ENCODE measurements around the gene FRMD3.
"Not testable (repeated sequence)": the region's sequence is repeated elsewhere in the genome, so short reads cannot be mapped to it uniquely, and the experiment has no call there.

The FRMD3 gene

DNA sequence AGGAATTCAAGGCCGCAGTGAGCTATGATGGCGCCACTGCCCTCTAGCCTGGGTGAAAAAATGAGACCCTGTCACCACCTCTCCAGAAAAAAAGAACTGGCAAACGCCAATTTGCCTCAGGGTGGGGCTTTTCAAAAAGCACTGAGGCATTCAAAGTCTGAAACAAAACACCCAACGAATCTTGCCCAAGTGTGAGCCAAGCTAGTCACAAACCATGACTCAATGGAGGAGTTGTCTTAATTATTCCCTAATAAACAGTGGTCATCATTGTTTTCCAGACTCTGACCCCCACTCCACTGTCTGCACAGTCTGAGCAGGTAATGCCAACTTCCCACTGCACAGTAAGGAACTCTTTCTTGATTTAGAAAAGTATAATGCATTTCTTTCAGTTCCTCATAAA, 16.8 kb downstream of the FRMD3 start:
- FAIRE-seq: no peak

- FAIRE-seq: no peak
Measured at GRCh38 chr9:83521011-83521410, 17.2 kb downstream of the FRMD3 start.

DNA sequence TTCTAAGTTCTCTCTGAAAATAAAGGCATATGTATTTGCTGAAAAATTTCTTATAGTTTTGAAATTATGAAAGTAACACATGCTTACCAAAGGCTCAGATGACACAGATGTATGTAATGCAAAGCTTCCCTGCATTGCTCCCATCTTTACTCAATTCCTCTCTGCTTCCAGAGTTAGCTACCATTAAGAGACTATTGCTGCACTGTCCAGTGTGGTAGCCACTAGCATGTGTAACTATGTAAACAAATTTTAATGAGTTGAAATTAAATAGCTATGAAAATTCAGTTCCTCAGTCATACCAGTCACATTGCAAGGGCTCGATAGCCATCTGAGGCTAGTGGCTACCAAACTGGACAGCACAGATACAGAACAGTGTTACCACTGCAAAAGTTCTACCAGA, 17.9 kb downstream of the FRMD3 start:
- no peak for FAIRE-seq

DNA sequence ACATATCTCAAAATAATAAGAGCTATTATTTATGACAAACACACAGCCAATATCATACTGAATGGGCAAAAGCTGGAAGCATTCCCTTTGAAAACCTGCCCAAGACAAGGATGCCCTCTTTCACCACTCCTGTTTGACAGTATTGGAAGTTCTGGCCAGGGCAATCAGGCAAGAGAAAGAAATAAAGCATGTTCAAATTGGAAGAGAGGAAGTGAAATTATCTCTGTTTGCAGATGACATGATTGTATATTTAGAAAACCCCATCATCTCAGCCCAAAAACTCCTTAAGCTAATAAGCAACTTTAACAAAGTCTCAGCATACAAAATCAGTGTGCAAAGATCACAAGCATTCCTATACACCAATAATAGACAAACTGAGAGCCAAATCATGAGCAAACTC, 20.2 kb downstream of the FRMD3 start:
- FAIRE-seq: not testable (repeated sequence)

DNA sequence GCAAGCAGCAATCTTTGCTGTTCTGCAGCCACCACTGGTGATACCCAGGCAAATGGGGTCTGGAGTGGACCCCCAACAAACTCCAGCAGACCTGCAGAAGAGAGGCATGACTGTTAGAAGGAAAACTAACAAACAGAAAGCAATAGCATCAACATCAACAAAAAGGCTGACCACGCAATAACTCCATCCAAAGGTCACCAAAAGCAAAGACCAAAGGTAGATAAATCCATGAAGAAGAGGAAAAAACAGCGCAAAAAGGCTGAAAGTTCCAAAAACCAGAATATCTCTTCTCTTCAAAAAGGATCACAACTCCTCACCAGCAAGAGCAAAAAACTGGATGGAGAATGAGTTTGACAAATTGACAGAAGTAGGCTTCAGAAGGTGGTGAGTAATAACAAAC, 23.4 kb downstream of the FRMD3 start:
- no peak for FAIRE-seq

DNA sequence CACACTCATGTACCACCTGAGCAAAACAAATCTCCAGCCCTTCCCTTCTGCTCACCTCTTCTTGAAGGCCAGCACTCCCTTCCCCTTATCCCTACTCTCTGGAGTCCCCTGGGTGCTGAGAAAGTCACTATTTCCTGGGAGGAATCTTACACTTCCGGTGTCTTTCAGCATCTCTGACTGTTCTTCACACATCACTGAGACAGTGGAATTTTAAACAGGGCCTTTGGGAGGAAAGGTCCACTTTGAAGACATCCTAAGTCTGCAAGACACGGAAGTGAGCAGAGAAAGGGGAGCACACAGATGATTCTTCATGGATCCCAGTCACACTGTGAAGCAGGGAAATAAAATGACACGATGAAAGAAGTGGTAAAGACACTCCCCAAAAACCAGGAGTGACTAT, 25.6 kb downstream of the FRMD3 start:
- no peak for FAIRE-seq

- no peak for FAIRE-seq
Measured at GRCh38 chr9:83511051-83511450, 27.1 kb downstream of the FRMD3 start.

DNA sequence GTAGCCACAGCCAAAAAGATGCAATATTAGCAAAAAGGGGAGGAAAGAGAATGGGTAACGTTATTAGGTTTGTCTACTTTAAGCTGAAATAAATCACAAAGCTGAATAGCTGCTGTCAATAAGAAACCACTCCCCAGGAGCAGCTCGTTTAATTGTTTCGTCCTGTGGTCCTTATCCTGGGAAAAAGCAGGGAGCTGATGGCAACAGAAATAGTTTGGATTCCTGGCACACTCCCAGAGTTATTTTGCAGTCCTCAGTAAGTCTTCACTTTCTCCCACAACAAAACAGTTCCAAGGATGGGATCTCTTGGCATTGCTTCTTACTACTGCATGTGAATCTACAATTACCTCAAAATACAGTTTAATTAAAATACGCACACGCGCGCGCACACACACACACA, 28.8 kb downstream of the FRMD3 start:
- no peak for FAIRE-seq

GRCh38 chr9:83508067-83508466, 30.1 kb downstream of the FRMD3 start:
- no peak for FAIRE-seq

DNA sequence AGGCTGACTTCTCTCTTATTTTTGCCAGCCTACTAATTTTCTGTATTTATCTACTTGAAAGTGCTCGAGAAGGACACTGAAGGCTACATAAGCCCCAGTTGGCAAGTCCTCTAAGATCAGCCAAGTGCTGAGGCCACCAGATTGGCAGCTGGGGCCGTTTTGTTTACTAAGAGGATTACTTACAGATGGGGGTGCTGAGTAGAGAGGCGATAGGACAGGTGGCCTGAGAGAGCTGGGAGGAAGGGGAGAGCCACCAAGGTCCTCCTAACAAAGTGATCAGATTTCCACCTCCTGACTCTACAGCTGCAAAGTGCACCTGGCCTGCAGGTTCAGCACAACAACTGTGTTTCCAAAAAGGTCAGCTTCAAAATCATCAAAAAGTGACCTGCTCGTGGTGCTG, 32.9 kb downstream of the FRMD3 start:
- FAIRE-seq: no peak

GRCh38 chr9:83503866-83504265, 34.3 kb downstream of the FRMD3 start:
- FAIRE-seq: no peak

GRCh38 chr9:83501565-83501964, 36.6 kb downstream of the FRMD3 start:
- FAIRE-seq: no peak

GRCh38 chr9:83497441-83497840, 40.8 kb downstream of the FRMD3 start:
- no peak for FAIRE-seq

GRCh38 chr9:83491995-83492394, 46.2 kb downstream of the FRMD3 start:
- no peak for FAIRE-seq

- no peak for FAIRE-seq
Measured at GRCh38 chr9:83491413-83491812, 46.8 kb downstream of the FRMD3 start.

DNA sequence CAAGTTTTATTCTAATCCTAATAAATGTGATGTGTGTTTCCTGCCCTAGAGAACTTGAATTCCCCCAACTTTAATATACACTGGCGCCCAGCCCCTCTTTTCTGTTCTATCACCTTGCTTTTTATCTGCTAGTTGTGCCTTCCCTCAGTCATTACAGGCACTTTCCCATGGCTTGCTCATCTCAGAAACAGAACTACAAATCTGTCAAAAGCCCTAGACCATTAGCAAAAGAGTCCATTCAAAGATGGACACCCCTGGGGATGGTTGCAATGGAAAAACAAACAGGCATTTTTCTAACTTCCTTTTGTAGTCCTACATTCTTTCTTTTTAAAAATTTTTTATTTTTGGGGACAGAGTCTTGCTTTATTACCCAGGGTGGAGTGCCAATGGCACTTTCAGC, 48.2 kb downstream of the FRMD3 start:
- no peak for FAIRE-seq

DNA sequence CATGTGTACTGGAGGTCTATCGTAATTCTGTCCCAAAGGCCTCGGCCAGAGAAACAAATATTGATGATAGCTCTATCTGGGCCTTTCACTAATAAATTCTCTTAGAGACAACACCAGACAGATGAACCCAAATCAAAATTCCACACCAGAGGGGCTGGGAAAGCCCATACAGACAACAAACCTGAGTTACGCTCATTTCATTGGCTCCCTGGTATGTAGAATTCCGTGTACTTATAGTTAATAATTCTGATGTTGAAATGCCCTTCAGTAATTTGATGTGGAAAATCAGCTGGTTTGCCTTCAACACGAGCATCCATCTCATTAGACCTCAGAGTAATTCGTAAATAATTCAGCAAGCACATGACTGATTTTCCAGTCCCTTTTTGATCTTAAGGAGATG, 53.2 kb downstream of the FRMD3 start:
- no peak for FAIRE-seq

DNA sequence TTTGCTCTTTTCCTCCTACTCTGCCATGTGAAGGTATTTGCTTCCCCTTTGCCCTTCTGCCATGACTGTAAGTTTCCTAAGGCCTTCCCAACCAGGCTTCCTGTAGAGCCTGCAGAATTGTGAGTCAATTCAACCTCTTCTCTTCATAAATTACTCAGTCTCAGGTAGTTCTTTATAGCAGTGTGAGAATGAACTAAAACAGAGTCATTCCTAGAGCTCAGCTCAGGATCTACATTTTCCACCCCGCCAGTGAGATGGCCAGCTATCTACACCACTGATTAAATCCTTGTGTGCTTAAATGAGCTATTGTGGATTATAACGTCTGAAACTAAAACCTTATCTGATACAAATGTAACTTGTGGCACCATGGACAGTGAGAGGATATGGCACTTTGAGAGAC, 55.0 kb downstream of the FRMD3 start:
- FAIRE-seq: no peak

DNA sequence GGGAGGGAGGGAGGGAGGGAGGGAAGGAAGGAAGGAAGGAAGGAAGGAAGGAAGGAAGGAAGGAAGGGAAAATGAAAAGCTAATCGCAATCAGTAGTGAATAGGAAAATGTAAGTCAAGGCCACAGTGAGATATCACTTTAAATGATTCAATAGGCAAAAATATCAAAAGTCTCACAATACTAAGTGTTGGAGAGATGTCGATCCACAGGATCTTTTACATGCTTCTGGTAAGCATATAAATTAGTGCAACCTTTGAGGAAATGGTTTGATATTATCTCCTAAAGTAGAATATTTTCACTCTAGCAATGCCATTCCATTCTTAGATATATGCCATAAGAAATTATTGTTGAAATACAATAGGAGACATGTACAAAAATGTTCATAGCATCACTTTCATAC, 58.4 kb downstream of the FRMD3 start:
- no peak for FAIRE-seq

DNA sequence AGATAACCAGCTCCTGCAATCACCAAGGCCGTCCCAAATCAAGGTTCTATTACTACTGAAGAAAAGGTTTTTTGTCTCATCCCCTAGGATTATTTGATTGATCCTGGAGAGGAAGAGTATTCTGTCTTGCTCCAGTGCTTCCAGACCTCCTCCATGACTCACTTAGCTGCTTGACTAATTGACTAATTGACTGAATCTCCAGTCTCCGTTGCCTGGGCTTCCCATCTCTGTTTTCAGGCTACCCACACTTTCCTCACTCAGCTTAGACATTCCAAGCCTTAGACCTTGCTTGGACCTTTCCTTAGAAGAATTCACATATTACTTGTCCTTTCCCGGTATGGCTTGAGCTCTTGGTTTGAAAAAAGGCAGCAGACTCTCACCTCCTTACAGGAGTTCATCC, 60.6 kb downstream of the FRMD3 start:
- no peak for FAIRE-seq

DNA sequence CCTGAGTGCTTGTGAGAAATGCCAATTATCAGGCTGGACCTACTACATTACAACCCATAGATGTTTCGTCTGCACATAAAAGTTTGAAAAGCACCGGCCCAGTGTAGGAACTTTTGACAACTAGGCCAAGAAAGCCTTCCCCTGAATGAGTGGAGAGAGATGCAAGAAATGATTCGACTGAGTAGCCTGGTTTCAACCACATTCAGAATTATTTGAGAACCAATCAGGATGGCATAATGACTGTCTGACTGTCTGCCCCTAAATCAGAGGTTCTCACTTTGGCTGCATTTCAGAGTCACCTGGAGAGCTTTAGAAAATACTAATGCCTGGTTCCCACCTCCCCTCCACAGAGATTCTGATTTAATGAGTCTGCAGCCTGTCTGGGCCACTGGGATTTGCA, 61.1 kb downstream of the FRMD3 start:
- FAIRE-seq: no peak

- FAIRE-seq: no peak
Measured at GRCh38 chr9:83476513-83476912, 61.7 kb downstream of the FRMD3 start.

DNA sequence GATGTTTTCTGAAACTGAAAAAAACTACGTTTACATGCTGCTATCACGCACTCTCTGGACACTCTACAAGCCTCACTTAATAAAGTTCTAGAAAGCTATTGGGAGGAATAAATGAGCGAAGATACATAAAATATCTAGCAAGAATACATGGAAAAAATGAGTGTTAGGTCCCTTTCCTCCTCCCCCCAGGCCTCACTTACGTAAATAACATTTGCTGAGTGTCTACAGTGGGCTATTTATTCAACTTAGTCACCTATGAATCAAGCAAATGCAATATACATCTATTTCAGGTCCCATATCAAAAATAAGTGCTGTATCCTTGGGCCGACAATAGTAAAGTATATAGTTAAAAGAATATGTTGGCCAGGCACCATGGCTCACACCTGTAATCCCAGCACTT, 62.5 kb downstream of the FRMD3 start:
- no peak for FAIRE-seq

DNA sequence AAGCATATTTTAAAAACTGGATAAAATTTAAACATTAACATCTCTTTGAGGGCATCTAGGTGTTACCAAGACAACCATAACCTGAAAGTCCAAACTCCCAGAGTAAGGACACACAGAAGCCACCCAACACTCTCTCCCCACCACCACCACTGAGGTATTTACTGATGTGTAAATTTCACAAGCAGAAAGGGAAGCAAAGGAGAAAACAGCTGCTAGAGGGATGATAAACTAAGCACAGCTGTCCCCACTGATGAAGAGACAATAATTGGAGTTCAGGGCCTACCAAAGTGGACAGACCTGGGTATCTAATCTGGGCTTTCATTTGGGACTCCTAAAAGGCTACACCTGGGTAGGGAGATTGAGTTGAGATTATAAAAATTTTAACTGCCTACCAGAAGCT, 63.6 kb downstream of the FRMD3 start:
- no peak for FAIRE-seq

- no peak for FAIRE-seq
Measured at GRCh38 chr9:83473488-83473971, 64.7 kb downstream of the FRMD3 start.

GRCh38 chr9:83472764-83473163, 65.4 kb downstream of the FRMD3 start:
- FAIRE-seq: no peak
